Measurements from ENCODE around the gene REEP2. TPM values are rescaled to one million over a fixed set of nuclear protein-coding genes. Genes with fewer than 3 reads are reported as not detected.

The REEP2 gene
- total RNA-seq, 1 experiment from 2014 or later: 49.0 TPM

DNA sequence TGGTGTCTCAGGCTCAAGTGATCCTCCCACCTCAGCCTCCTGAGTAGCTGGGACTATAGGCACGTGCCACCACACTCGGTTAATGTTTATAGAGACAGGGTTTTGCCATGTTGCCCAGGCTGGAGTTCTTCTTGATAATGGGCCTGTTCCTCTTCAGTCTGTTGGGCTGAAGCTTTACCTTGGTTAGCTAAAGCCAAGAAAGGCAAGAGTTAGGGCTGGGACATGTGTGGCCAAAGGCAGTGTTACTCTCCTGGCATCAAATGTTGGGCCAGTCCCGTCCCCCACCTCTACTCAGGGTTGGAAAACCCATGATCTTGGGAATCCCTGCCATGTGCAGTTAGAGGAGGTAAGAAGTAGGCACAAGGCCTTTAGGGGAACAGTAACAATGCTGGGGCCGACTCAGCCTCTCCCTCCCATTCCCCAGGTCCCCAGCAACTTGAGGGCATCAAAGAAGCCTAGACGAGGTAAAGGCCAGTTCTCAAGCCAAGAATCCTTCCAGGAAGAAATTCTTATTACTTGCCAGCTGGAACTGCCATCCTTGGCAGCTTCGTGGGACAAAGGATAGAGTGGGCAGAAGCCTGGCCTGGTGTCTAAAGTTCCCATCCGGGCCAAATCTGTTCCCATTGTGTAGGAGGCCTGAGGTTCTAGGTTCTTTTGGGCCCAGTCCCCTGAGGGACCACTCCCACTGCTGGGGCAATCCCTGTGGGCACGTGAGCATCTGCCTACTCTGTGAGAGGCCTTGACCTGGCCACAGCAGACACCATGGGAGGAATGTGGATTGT lies 30.9 kb downstream of the REEP2 start:
- TF ChIP-seq CTCF (conservative IDR thresholded peaks at IDR 0.05): no peak
- no CpG with 5 or more reads among the region's 8 CpGs for WGBS (ENCODE audit: extremely low coverage, insufficient read length, low lambda C conversion rate)

More for the DNA sequence above, 30.9 kb downstream of the REEP2 start:
- Histone ChIP-seq H2BK15ac (ENCODE audit: low read depth, low read length) (no peak overlapping the region), H2AFZ (ENCODE audit: low read length) (no peak overlapping the region), H3K79me1 (ENCODE audit: insufficient read depth, low read depth, low read length, poor library complexity, severe bottlenecking) (no peaks in the 10 kb centered on the region), H2BK120ac (ENCODE audit: low read depth, low read length, poor library complexity, severe bottlenecking) (no peak overlapping the region), H4K20me1 (ENCODE audit: control insufficient read depth, insufficient read depth, insufficient read length) (no peaks in the 10 kb centered on the region), H4K91ac (ENCODE audit: insufficient read length, low read depth, low read length) (no peak overlapping the region), H3K56ac (ENCODE audit: insufficient read length, low read depth, low read length) (no peak overlapping the region), H3K9ac (ENCODE audit: extremely low read depth, insufficient read length, low read length) (no peak overlapping the region), H3K18ac (ENCODE audit: insufficient read length, low read depth, low read length) (no peak overlapping the region), H3K4me2 (ENCODE audit: insufficient read depth, insufficient read length, low read length) (no peak overlapping the region), H3T11ph (ENCODE audit: low read length) (no peak overlapping the region), H3K14ac (ENCODE audit: insufficient read depth, low read length) (no peak overlapping the region), H2BK20ac (ENCODE audit: low read depth, low read length, poor library complexity, severe bottlenecking) (no peak overlapping the region), H2BK5ac (ENCODE audit: insufficient read length, low read length) (no peak overlapping the region), H3K27me3 (ENCODE audit: insufficient read depth, low read length) (no peaks in the 10 kb centered on the region; the same call in 1 of the 2 replicates), H3K79me2 (ENCODE audit: insufficient read depth, low read length) (no peaks in the 10 kb centered on the region), H3K23me2 (ENCODE audit: insufficient read length, low read depth, low read length, poor library complexity, severe bottlenecking) (peaks cover 13% of the 10 kb centered on the region), H4K5ac (ENCODE audit: insufficient read length, low read depth, low read length) (no peak overlapping the region), H3K27ac (ENCODE audit: insufficient read length, low read depth, low read length) (no peak overlapping the region), H3K9me3 (ENCODE audit: control insufficient read depth, low read depth, low read length) (no peaks in the 10 kb centered on the region), H3K4me1 (ENCODE audit: insufficient read depth, low read length) (0 out of 2 replicates have a peak, but pooled peaks cover 1% of the 10 kb centered on the region), H2AK5ac (ENCODE audit: insufficient read length, low read length) (no peak overlapping the region), H3K23ac (ENCODE audit: insufficient read length, low read depth, low read length) (no peak overlapping the region), H2BK12ac (ENCODE audit: insufficient read length, low read depth, low read length) (no peak overlapping the region), H4K8ac (replicated peaks; ENCODE audit: insufficient read length, low read depth, low read length) (no peak overlapping the region), H3K4ac (ENCODE audit: low read depth, low read length) (no peak overlapping the region)
- Mint-ChIP-seq H3K36me3 (ENCODE audit: insufficient read depth in 1 of 3, low read depth in 3 of 3) (peaks cover 18 to 28% (median 26%) of the 10 kb centered on the region in 3 experiments), H3K27me3 (ENCODE audit: low read depth) (peaks cover 26% of the 10 kb centered on the region), H3K4me1 (peaks cover 31 to 34% of the 10 kb centered on the region in 2 experiments), H3K4me3 (peak overlapping the region in 1 of 2 experiments; percentile 22; a peak in 2 of 5 replicates), H3K27ac (peak overlapping the region in 2 of 3 experiments; percentile 4 to 14; a peak in 2 of 7 replicates), H3K9me3 (peaks cover 0 to 11% of the 10 kb centered on the region in 2 experiments; a peak in 2 of 5 replicates)
- peak; percentile 80 for DNase-seq

All from H9 (cell line).